A549 (cell line): ENCODE results near the gene ISOC1. TPM values are rescaled to one million over a fixed set of nuclear protein-coding genes. Genes with fewer than 3 reads are reported as not detected.

Experiments
- ATAC-seq, 2 experiments: fragments of 200-7000 bp in 1 of 2; fragments of >200 bp in 1 of 2; cut with Nextera tagmentation in 1 of 2; cut with Tn5 transposase in 1 of 2; 3 replicates each; pipeline versions ENCODE4 v1.8.0 to v1.9.1; 2018 to 2020; ENCODE audit warnings: mild to moderate bottlenecking in 1 of 2, moderate library complexity in 1 of 2
- CTCF ChIA-PET: fragments of 300-600 bp; sonication (Branson Sonifier 250); formaldehyde crosslinking; extraction: SDS; loops from one replicate; lab custom pipeline; 2021; ENCODE audit warnings: antibody characterized with exemption, inconsistent platforms; lab: Yijun Ruan, JAX
- POLR2A ChIA-PET: fragments of 350-600 bp; formaldehyde crosslinking; extraction: SDS; loops from one replicate; lab custom pipeline; 2021; ENCODE audit warnings: antibody characterized with exemption, inconsistent platforms; lab: Yijun Ruan, JAX
- DNase-seq, 2 experiments: peaks; one replicate each; pipeline versions ENCODE4 v3.0.0 to v3.0.0-alpha.2; 2011 to 2016; ENCODE audit warnings: low read depth in 1 of 2, low spot score in 1 of 2
- FAIRE-seq: peaks from 2 replicates; lab custom pipeline; 2011; peaks lifted over from hg19 to GRCh38; lab: Jason Lieb, UNC
- H3K27ac ChIP-seq, 2 experiments: fragments of >200 bp; sonication (Bioruptor Twin); formaldehyde crosslinking; 3 replicates each; pipeline ENCODE4 v1.5.1; 2016 to 2017
- H3K4me1 ChIP-seq: fragments of >200 bp; sonication (Bioruptor Twin); formaldehyde crosslinking; 3 replicates; pipeline ENCODE4 v1.6.1; 2016
- H3K4me2 ChIP-seq: fragments of >200 bp; sonication (Bioruptor Twin); formaldehyde crosslinking; 3 replicates; pipeline ENCODE4 v1.6.1; 2016
- H3K4me3 ChIP-seq: fragments of >200 bp; sonication (Bioruptor Twin); formaldehyde crosslinking; 3 replicates; pipeline ENCODE4 v1.5.1; 2016
- H3K9me3 ChIP-seq: fragments of >200 bp; sonication (Bioruptor Twin); formaldehyde crosslinking; 3 replicates; pipeline ENCODE4 v1.6.1; 2016
- BHLHE40 ChIP-seq: IDR thresholded peaks from 2 replicates; pipeline ENCODE4 v1.6.1; 2012; ENCODE audit warnings: low read depth, low read length, inconsistent platforms
- EP300 ChIP-seq, 2 experiments: fragments of >200 bp; sonication (Bioruptor Twin); formaldehyde crosslinking; IDR thresholded peaks; 2 replicates in 1 of 2; 3 replicates in 1 of 2; pipeline ENCODE4 v1.6.1; 2016 to 2017
- ESRRA ChIP-seq: fragments of 150-350 bp; IDR thresholded peaks from 2 replicates; pipeline ENCODE4 v1.6.1; 2014; ENCODE audit warnings: mild to moderate bottlenecking, low read length, borderline replicate concordance
- FOSB ChIP-seq: fragments of 250-450 bp; sonication (Bioruptor Pico); IDR thresholded peaks from 2 replicates; pipeline ENCODE4 v1.5.0; 2020; ENCODE audit warnings: mild to moderate bottlenecking, moderate library complexity
- FOXS1 ChIP-seq: fragments of 250-450 bp; sonication (Bioruptor Pico); IDR thresholded peaks from 2 replicates; pipeline ENCODE4 v1.5.0; 2020; ENCODE audit warnings: mild to moderate bottlenecking, moderate library complexity
- HDAC2 ChIP-seq: fragments of 200-600 bp; sonication (generic); IDR thresholded peaks from 2 replicates; pipeline ENCODE4 v1.6.1; 2016
- HOXB13 ChIP-seq: fragments of 250-450 bp; sonication (Bioruptor Pico); IDR thresholded peaks from 2 replicates; pipeline ENCODE4 v1.5.0; 2020; ENCODE audit warnings: low read depth, mild to moderate bottlenecking, moderate library complexity
- HOXB5 ChIP-seq: fragments of 250-450 bp; sonication (Bioruptor Pico); IDR thresholded peaks from 2 replicates; pipeline ENCODE4 v1.5.0; 2020; ENCODE audit warnings: mild to moderate bottlenecking, moderate library complexity
- MAZ ChIP-seq: fragments of 150-350 bp; IDR thresholded peaks from 2 replicates; pipeline ENCODE4 v1.6.1; 2014; ENCODE audit warnings: antibody characterized with exemption, low read depth, low read length, borderline replicate concordance
- MYC ChIP-seq: IDR thresholded peaks from 2 replicates; pipeline ENCODE4 v1.6.1; 2012; ENCODE audit warnings: mild to moderate bottlenecking, inconsistent platforms, low read length, improper control_type of control experiment, borderline replicate concordance
- NFE2L2 ChIP-seq: fragments of 150-350 bp; conservative IDR thresholded peaks from 2 replicates; pipeline ENCODE4 v1.6.1; 2014; ENCODE audit warnings: low read length
- POLR2A ChIP-seq: IDR thresholded peaks from 2 replicates; pipeline ENCODE4 v1.6.1; 2012; ENCODE audit warnings: mild to moderate bottlenecking, low read length
- POLR2AphosphoS2 ChIP-seq: conservative IDR thresholded peaks from 2 replicates; pipeline ENCODE4 v1.6.1; 2012; ENCODE audit warnings: low read length, improper control_type of control experiment, inconsistent platforms
- RAD21 ChIP-seq, 2 experiments: fragments of >200 bp in 1 of 2; sonication (Bioruptor Twin) in 1 of 2; formaldehyde crosslinking in 1 of 2; IDR thresholded peaks in 1 of 2; conservative IDR thresholded peaks in 1 of 2; 2 replicates in 1 of 2; 3 replicates in 1 of 2; pipeline ENCODE4 v1.6.1; 2012 to 2018; ENCODE audit warnings: inconsistent platforms in 1 of 2
- RFX5 ChIP-seq: fragments of 450-650 bp; IDR thresholded peaks from 2 replicates; pipeline ENCODE4 v1.7.1; 2014; ENCODE audit warnings: antibody characterized with exemption, mild to moderate bottlenecking, moderate library complexity
- RNF2 ChIP-seq: fragments of 200-600 bp; sonication (generic); IDR thresholded peaks from 2 replicates; pipeline ENCODE4 v1.6.1; 2016; ENCODE audit warnings: low read depth, mild to moderate bottlenecking, antibody characterized with exemption, moderate library complexity, borderline replicate concordance
- SMC3 ChIP-seq: fragments of >200 bp; sonication (Bioruptor Twin); formaldehyde crosslinking; IDR thresholded peaks from 3 replicates; pipeline ENCODE4 v1.6.1; 2018; ENCODE audit warnings: inconsistent platforms
- SREBF2 ChIP-seq: fragments of 450-650 bp; IDR thresholded peaks from 2 replicates; pipeline ENCODE4 v1.6.1; 2014; ENCODE audit warnings: mild to moderate bottlenecking, moderate library complexity
- ZNF302 ChIP-seq: fragments of 250-450 bp; sonication (Bioruptor Pico); IDR thresholded peaks from 2 replicates; pipeline ENCODE4 v1.9.0; 2021; ENCODE audit warnings: inconsistent platforms, mild to moderate bottlenecking, moderate library complexity
- WGBS: methylation state at CpG from one replicate; pipeline ENCODE4 v1.1.6; 2017; ENCODE audit errors: missing lambda C conversion rate; 5-methylcytosine and 5-hydroxymethylcytosine counted together
- polyA plus RNA-seq, 4 experiments: library from polyadenylated mRNA; depleted of rRNA in 3 of 4; stranded (reverse); fragments of >200 nt; fragmentation: RNase III in 1 of 4; extraction: RNeasy Plus Mini Kit Qiagen cat#74134 plus additional on column Dnase treatment in 1 of 4; gene quantifications; 2 replicates in 3 of 4; 3 replicates in 1 of 4; pipeline ENCODE4 v1.2.3, GENCODE V29; 2011 to 2017
- TF ChIP-seq, protein P1 (sequence below): fragments of >200 bp; sonication (Bioruptor Twin); formaldehyde crosslinking; IDR thresholded peaks from 3 replicates; pipeline ENCODE4 v1.5.1; 2016
- TF ChIP-seq, protein P2 (sequence below): fragments of 200-600 bp; sonication (generic); IDR thresholded peaks from 2 replicates; pipeline ENCODE4 v1.6.1; 2016; ENCODE audit warnings: antibody characterized with exemption, mild to moderate bottlenecking, moderate library complexity
- TF ChIP-seq, protein P3 (sequence below): IDR thresholded peaks from 2 replicates; pipeline ENCODE4 v1.6.1; 2012
- TF ChIP-seq, protein P4 (sequence below): fragments of >200 bp; sonication (Bioruptor Twin); formaldehyde crosslinking; IDR thresholded peaks from 3 replicates; pipeline ENCODE4 v1.6.1; 2016
- TF ChIP-seq, protein P5 (sequence below): fragments of >200 bp; sonication (Bioruptor Twin); formaldehyde crosslinking; IDR thresholded peaks from 2 replicates; pipeline ENCODE4 v1.6.1; 2016

ISOC1 gene
- polyA plus RNA-seq, 2 of the 4 experiments (the other 2 are of a cell fraction) = 17.3 to 31.6 TPM

DNA sequence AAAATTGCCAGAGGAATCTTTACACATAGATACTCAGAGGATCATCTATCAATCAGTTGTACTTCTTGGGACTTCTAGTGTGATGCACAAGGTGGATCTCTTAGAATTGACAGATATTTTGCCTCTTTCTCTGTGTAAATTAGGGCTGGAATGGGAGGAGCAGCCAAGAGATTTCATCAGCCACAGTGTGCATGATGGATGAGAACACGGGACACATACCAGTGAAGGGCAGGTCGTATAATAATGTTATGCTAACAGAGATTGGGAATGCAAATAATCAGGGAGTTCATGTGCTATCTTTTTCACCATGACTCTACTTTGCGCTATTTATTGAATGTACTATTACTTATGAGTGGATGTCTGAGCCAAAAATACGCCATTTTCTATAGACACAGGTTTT lies 43.3 kb upstream of the ISOC1 start (continued):
- TF ChIP-seq, protein P1, sequence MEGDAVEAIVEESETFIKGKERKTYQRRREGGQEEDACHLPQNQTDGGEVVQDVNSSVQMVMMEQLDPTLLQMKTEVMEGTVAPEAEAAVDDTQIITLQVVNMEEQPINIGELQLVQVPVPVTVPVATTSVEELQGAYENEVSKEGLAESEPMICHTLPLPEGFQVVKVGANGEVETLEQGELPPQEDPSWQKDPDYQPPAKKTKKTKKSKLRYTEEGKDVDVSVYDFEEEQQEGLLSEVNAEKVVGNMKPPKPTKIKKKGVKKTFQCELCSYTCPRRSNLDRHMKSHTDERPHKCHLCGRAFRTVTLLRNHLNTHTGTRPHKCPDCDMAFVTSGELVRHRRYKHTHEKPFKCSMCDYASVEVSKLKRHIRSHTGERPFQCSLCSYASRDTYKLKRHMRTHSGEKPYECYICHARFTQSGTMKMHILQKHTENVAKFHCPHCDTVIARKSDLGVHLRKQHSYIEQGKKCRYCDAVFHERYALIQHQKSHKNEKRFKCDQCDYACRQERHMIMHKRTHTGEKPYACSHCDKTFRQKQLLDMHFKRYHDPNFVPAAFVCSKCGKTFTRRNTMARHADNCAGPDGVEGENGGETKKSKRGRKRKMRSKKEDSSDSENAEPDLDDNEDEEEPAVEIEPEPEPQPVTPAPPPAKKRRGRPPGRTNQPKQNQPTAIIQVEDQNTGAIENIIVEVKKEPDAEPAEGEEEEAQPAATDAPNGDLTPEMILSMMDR = no peak

DNA sequence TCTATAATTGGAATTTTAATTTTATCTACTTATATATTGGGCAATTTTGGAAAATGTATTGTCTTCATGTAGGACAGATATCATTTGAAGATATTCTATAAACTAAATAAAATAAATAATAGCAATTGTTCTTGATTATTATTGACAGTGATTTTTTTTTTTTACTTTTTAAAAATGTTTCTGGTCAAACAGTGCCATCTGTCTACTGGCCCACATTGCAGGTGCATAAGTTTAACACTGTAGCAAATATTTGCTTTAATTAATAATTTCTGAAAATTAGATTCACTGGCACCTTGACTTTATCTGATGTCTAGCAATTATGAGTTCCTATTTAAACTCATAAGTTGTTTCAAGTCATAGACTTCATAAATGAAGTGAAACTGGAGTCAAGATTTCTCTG lies 41.1 kb upstream of the ISOC1 start:
- ATAC-seq (no peak), DNase-seq (no peak), FAIRE-seq (no peak)
- Histone ChIP-seq H3K27ac (no peak overlapping the region), H3K4me3 (no peak overlapping the region), H3K9me3 (no peaks in the 10 kb centered on the region), H3K4me1 (no peaks in the 10 kb centered on the region), H3K4me2 (no peak overlapping the region)
- ChIA-PET CTCF (no interaction called here), POLR2A (no interaction called here)
- no peak for TF ChIP-seq HOXB13
- TF ChIP-seq, protein P2, sequence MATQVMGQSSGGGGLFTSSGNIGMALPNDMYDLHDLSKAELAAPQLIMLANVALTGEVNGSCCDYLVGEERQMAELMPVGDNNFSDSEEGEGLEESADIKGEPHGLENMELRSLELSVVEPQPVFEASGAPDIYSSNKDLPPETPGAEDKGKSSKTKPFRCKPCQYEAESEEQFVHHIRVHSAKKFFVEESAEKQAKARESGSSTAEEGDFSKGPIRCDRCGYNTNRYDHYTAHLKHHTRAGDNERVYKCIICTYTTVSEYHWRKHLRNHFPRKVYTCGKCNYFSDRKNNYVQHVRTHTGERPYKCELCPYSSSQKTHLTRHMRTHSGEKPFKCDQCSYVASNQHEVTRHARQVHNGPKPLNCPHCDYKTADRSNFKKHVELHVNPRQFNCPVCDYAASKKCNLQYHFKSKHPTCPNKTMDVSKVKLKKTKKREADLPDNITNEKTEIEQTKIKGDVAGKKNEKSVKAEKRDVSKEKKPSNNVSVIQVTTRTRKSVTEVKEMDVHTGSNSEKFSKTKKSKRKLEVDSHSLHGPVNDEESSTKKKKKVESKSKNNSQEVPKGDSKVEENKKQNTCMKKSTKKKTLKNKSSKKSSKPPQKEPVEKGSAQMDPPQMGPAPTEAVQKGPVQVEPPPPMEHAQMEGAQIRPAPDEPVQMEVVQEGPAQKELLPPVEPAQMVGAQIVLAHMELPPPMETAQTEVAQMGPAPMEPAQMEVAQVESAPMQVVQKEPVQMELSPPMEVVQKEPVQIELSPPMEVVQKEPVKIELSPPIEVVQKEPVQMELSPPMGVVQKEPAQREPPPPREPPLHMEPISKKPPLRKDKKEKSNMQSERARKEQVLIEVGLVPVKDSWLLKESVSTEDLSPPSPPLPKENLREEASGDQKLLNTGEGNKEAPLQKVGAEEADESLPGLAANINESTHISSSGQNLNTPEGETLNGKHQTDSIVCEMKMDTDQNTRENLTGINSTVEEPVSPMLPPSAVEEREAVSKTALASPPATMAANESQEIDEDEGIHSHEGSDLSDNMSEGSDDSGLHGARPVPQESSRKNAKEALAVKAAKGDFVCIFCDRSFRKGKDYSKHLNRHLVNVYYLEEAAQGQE = no peak
- TF ChIP-seq, protein P3, sequence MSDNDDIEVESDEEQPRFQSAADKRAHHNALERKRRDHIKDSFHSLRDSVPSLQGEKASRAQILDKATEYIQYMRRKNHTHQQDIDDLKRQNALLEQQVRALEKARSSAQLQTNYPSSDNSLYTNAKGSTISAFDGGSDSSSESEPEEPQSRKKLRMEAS = no peak
- no peak for TF ChIP-seq HDAC2
- TF ChIP-seq POLR2AphosphoS2 = no peak
- TF ChIP-seq RAD21 (conservative IDR thresholded peaks at IDR 0.05 in 1 of 2, IDR thresholded peaks at IDR 0.05 in 1 of 2) = 0 out of 5 replicates have a peak, but pooled peaks of 1 of the 2 experiments have one; percentile 4
- no peak for TF ChIP-seq ZNF302 (CRISPR knock-in tag)

DNA sequence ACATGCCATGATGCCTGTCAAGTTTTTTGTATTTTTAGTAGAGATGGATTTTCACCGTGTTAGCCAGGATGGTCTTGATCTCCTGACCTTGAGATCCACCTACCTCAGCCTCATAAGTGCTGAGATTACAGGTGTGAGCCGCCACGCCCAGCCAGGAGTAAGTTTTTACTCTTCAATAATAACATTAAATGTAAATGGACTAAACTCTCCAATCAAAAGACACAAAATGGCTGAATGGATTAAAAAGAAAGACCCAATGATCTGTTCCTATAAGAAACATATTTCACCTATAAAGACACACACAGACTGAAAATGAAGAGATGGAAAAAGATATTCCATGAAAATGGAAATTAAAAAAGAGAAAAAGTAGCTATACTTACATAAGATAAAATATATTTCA lies 37.2 kb upstream of the ISOC1 start:
- DNase-seq (no peak), ATAC-seq (no peak)
- H3K27ac ChIP-seq = no peak overlapping the region

More for the DNA sequence above, 37.2 kb upstream of the ISOC1 start:
- no peak for TF ChIP-seq MYC
- TF ChIP-seq RFX5 = no peak
- no peak for TF ChIP-seq SMC3
- TF ChIP-seq, protein P2 = no peak
- no peak for TF ChIP-seq ESRRA
- no peak for TF ChIP-seq EP300 (IDR thresholded peaks at IDR 0.05)
- no peak for TF ChIP-seq HOXB5 (CRISPR knock-in tag)
- TF ChIP-seq MAZ = no peak
- TF ChIP-seq POLR2A = no peak
- TF ChIP-seq FOSB = no peak
- TF ChIP-seq SREBF2 = no peak
- TF ChIP-seq POLR2AphosphoS2 = no peak
- TF ChIP-seq FOXS1 (CRISPR knock-in tag) = no peak
- TF ChIP-seq, protein P4, sequence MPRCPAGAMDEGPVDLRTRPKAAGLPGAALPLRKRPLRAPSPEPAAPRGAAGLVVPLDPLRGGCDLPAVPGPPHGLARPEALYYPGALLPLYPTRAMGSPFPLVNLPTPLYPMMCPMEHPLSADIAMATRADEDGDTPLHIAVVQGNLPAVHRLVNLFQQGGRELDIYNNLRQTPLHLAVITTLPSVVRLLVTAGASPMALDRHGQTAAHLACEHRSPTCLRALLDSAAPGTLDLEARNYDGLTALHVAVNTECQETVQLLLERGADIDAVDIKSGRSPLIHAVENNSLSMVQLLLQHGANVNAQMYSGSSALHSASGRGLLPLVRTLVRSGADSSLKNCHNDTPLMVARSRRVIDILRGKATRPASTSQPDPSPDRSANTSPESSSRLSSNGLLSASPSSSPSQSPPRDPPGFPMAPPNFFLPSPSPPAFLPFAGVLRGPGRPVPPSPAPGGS = no peak
- TF ChIP-seq, protein P5, sequence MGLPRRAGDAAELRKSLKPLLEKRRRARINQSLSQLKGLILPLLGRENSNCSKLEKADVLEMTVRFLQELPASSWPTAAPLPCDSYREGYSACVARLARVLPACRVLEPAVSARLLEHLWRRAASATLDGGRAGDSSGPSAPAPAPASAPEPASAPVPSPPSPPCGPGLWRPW = no peak
- no peak for TF ChIP-seq BHLHE40
- no peak for TF ChIP-seq RNF2
- TF ChIP-seq NFE2L2 = no peak
- TF ChIP-seq, all 56 proteins: peak for 0
- no peaks in the 10 kb centered on the region for H3K4me1 ChIP-seq
- no peak overlapping the region for H3K4me3 ChIP-seq
- no peak for FAIRE-seq
- no peak overlapping the region for H3K4me2 ChIP-seq
- CTCF ChIA-PET = interaction anchor here (0.6 kb wide), 1 partner anchor 88 kb away, joined by 3 read pairs; no protein-coding TSS in a partner anchor
- WGBS = 0% methylated on average over 3 of the region's 3 CpGs
- POLR2A ChIA-PET = no interaction called here
- H3K9me3 ChIP-seq = no peaks in the 10 kb centered on the region
